Adrenal gland (tissue), 12 donors: ENCODE measurements around the gene RAB3IL1. TPM values are rescaled to one million over a fixed set of nuclear protein-coding genes. Genes with fewer than 3 reads are reported as not detected.
A peak's percentile ranks its signal among the peaks of the same experiment; 100 is the strongest.
"Not testable (repeated sequence)": the region's sequence is repeated elsewhere in the genome, so short reads cannot be mapped to it uniquely, and the experiment has no call there.

ENCODE experiments used
- DNase-seq, 7 donors: peaks; one replicate each; pipeline ENCODE4 v3.0.0-alpha.2; 2019 to 2020
- H3K27ac ChIP-seq, 5 donors: fragments of 200-600 bp; sonication (generic) in 4 of 5; 1 replicate in 3 of 5; 2 replicates in 2 of 5; pipeline versions ENCODE4 v1.5.1 to v1.8.0; 2016 to 2020; ENCODE audit warnings: mild to moderate bottlenecking in 1 of 5
- H3K27me3 ChIP-seq: fragments of 200-600 bp; 2 replicates; pipeline ENCODE4 v1.8.0; 2021
- H3K36me3 ChIP-seq, 2 donors: fragments of 200-600 bp; replicated peaks in 1 of 2; 1 replicate in 1 of 2; 2 replicates in 1 of 2; pipeline versions ENCODE4 v1.5.1 to v1.8.0; 2018 to 2022
- H3K4me1 ChIP-seq, 2 donors: fragments of 200-600 bp; replicated peaks in 1 of 2; 1 replicate in 1 of 2; 2 replicates in 1 of 2; pipeline versions ENCODE4 v1.5.1 to v1.8.0; 2018 to 2021
- H3K4me3 ChIP-seq, 4 donors: fragments of 200-600 bp; sonication (generic) in 3 of 4; one replicate each; pipeline ENCODE4 v1.5.1; 2016 to 2018
- H3K9me3 ChIP-seq, 3 donors: fragments of 200-600 bp; sonication (generic) in 1 of 3; replicated peaks in 1 of 3; 1 replicate in 2 of 3; 2 replicates in 1 of 3; pipeline versions ENCODE4 v1.5.1 to v1.8.0; 2016 to 2021
- CTCF ChIP-seq, 6 experiments: fragments of 450-650 bp in 4 of 6; fragments of 200-600 bp in 2 of 6; sonication (generic) in 1 of 6; IDR thresholded peaks; 1 replicate in 5 of 6; 2 replicates in 1 of 6; pipeline versions ENCODE4 v1.5.1 to v1.8.0; 2016 to 2021; ENCODE audit warnings: antibody characterized with exemption in 6 of 6, mild to moderate bottlenecking in 2 of 6, moderate library complexity in 1 of 6
- POLR2A ChIP-seq, 2 donors: fragments of 450-650 bp; IDR thresholded peaks; one replicate each; pipeline ENCODE4 v1.6.1; 2017; ENCODE audit warnings: antibody characterized with exemption in 2 of 2, mild to moderate bottlenecking in 2 of 2, moderate library complexity in 1 of 2
- WGBS, 4 donors: extraction: QIAGEN DNeasy Blood & Tissue Kit in 2 of 4; methylation state at CpG; one replicate each; pipeline versions ENCODE4 v1.1.5 to v1.1.7; 2013 to 2017; 5-methylcytosine and 5-hydroxymethylcytosine counted together
- intact Hi-C, 2 donors: fragments of 100-400 bp; cut with DNase I; formaldehyde crosslinking; loops; one replicate each; pipeline versions ENCODE4 v1.14.1 to v1.15.0; 2022 to 2023
- polyA plus RNA-seq, 3 donors: library from polyadenylated mRNA; stranded (reverse); fragments of 200-250 nt in 2 of 3; fragments of 350-450 nt in 1 of 3; fragmentation: Illumina TruSeq in 1 of 3; extraction: RNeasy Lipid Tissue Mini Kit (QIAGEN cat#74804) in 1 of 3; gene quantifications; one replicate each; pipeline ENCODE4 v1.2.3, GENCODE V29; 2013 to 2014
- total RNA-seq, 9 donors: library from RNA; depleted of rRNA in 4 of 9; stranded (reverse); fragments of >200 nt in 4 of 9; fragments of 120-200 nt in 1 of 9; fragmentation: NEBNext Ultra II Directional in 1 of 9; extraction: Animal tissue kit (Norgen Biotek cat#: 25700) in 1 of 9; gene quantifications; one replicate each; pipeline versions ENCODE4 v1.1.0 to v1.2.4, GENCODE V29; 2013 to 2023
- donor health status: healthy with polysubstance abuse.
- donor health status: Bipolar disorder and iron deficiency.
- donor health status: DM: yes; HTN: yes; CAD: no.
- donor health status: DM: no; HTN: no; CAD: no.
- donor health status: DM: no; HTN: no; CAD: no.
- donor health status: DM: yes; HTN: yes; CAD: no.

Gene RAB3IL1
- total and polyA plus RNA-seq, 12 donors = 2.4 to 23.7 (median 17.5) TPM

GRCh38 chr11:61955422-61956135 is 38.2 kb upstream of the RAB3IL1 start:
- Histone ChIP-seq H3K27ac (peak overlapping the region in 4 of 5 donors; percentile 26 to 88 (median 64)), H3K4me3 (peak overlapping the region in 2 of 4 donors; percentile 11 to 50), H3K4me1 (peaks cover 5 to 10% of the 10 kb centered on the region in 2 donors), H3K27me3 (no peaks in the 10 kb centered on the region), H3K9me3 (no peaks in the 10 kb centered on the region), H3K36me3 (no peaks in the 10 kb centered on the region)
- WGBS, 4 donors = 5 to 12% (median 7%) methylated on average over 15 to 56 of the region's 56 CpGs
- TF ChIP-seq POLR2A (IDR thresholded peaks at IDR 0.05) = no peak
- DNase-seq = peak in 4 of 7 donors; percentile 28 to 50 (median 40)
- intact Hi-C loops = loop anchor here in 1 of 2 donors (10.0 kb wide), 1 partner anchor 171 kb away; no protein-coding TSS in a partner anchor

- Histone ChIP-seq H3K4me1 (peaks cover 5 to 10% of the 10 kb centered on the region in 2 donors), H3K27ac (peak overlapping the region in 4 of 5 donors; percentile 26 to 88 (median 64)), H3K27me3 (no peaks in the 10 kb centered on the region), H3K36me3 (no peaks in the 10 kb centered on the region), H3K9me3 (no peaks in the 10 kb centered on the region), H3K4me3 (peak overlapping the region in 2 of 4 donors; percentile 11 to 50)
- intact Hi-C loops = loop anchor here (5.0 to 10.0 kb wide), 2 partner anchors 127 to 170 kb away; no protein-coding TSS in a partner anchor
- DNase-seq = peak; percentile 46 to 78 (median 62)
- WGBS, 4 donors = 10 to 21% (median 12%) methylated on average over 10 to 21 of the region's 21 CpGs
- TF ChIP-seq CTCF (IDR thresholded peaks at IDR 0.05) = peak in 2 of 6 experiments; percentile 15 to 29
- TF ChIP-seq POLR2A (IDR thresholded peaks at IDR 0.05) = no peak
Measured at GRCh38 chr11:61954851-61955421, 37.6 kb upstream of the RAB3IL1 start.

- H3K36me3 ChIP-seq = no peaks in the 10 kb centered on the region
- 85 to 93% (median 89%) methylated on average over 8 to 9 of the region's 9 CpGs for WGBS, 4 donors
- peak in 1 of 7 donors; percentile 48 for DNase-seq
- no peaks in the 10 kb centered on the region for H3K27me3 ChIP-seq
- TF ChIP-seq CTCF (IDR thresholded peaks at IDR 0.05) (no peak), POLR2A (IDR thresholded peaks at IDR 0.05) (no peak)
- H3K9me3 ChIP-seq = no peaks in the 10 kb centered on the region
- peak overlapping the region in 4 of 5 donors; percentile 26 to 88 (median 57) for H3K27ac ChIP-seq
- peaks cover 5 to 10% of the 10 kb centered on the region in 2 donors for H3K4me1 ChIP-seq
- H3K4me3 ChIP-seq = no peak overlapping the region
- intact Hi-C loops = loop anchor here (5.0 to 10.0 kb wide), 2 partner anchors 128 to 169 kb away; no protein-coding TSS in a partner anchor
Measured at GRCh38 chr11:61954106-61954850, 36.9 kb upstream of the RAB3IL1 start.

- peak overlapping the region in 1 of 5 donors; percentile 88 for H3K27ac ChIP-seq
- not testable (repeated sequence) for DNase-seq, H3K9me3 ChIP-seq, H3K4me3 ChIP-seq, H3K36me3 ChIP-seq, H3K27me3 ChIP-seq
- intact Hi-C loops = loop anchor here (5.0 to 10.0 kb wide), 2 partner anchors 129 to 169 kb away; no protein-coding TSS in a partner anchor
- H3K4me1 ChIP-seq = peaks cover 5 to 10% of the 10 kb centered on the region in 2 donors
- 87 to 92% (median 92%) methylated on average over 5 of the region's 5 CpGs for WGBS, 4 donors
Measured at GRCh38 chr11:61953632-61954031, 36.3 kb upstream of the RAB3IL1 start.
